ENCODE results near the gene ATP1A3. TPM values are rescaled to one million over a fixed set of nuclear protein-coding genes. Genes with fewer than 3 reads are reported as not detected.

The ATP1A3 gene
- total RNA-seq, 2 donors from 2014 or later = 2.2 to 4.9 TPM

Other genes with a start within 250 kb of the ATP1A3 start
- not detected for gene CEACAM6, start 238.7 kb downstream of the ATP1A3 start, total RNA-seq
- under 1 TPM in 1 of 2 donors, not detected in 1; 0.25 TPM for gene CEACAM3, start 197.6 kb downstream of the ATP1A3 start, total RNA-seq
- gene LYPD4, start 149.5 kb downstream of the ATP1A3 start, total RNA-seq = not detected
- gene DMRTC2, start 149.2 kb downstream of the ATP1A3 start, total RNA-seq = not detected
- gene RPS19, start 134.0 kb downstream of the ATP1A3 start, total RNA-seq = 1,000 to 10,000 TPM; 3,299 to 3,349 TPM
- 10 to 100 TPM in 1 of 2 donors, 1 to 10 TPM in 1; 1.6 to 27.3 TPM for gene CD79A, start 117.0 kb downstream of the ATP1A3 start, total RNA-seq
- gene ARHGEF1, start 111.0 kb downstream of the ATP1A3 start, total RNA-seq = 100 to 1,000 TPM; 929 to 961 TPM
- 1 to 10 TPM; 2.4 to 3.1 TPM for gene ERFL, start 65.8 kb downstream of the ATP1A3 start, total RNA-seq
- 10 to 100 TPM; 90.1 to 98.3 TPM for gene RABAC1, start 34.9 kb downstream of the ATP1A3 start, total RNA-seq
- under 1 TPM; 0.42 to 0.55 TPM for gene GRIK5, start 76.0 kb upstream of the ATP1A3 start, total RNA-seq
- 10 to 100 TPM; 23.1 to 23.6 TPM for gene ZNF574, start 81.9 kb upstream of the ATP1A3 start, total RNA-seq
- gene POU2F2, start 138.2 kb upstream of the ATP1A3 start, total RNA-seq = 10 to 100 TPM; 24.5 to 42.7 TPM
- gene DEDD2, start 223.4 kb upstream of the ATP1A3 start, total RNA-seq = 10 to 100 TPM; 72.1 to 89.9 TPM
- gene ZNF526, start 226.1 kb upstream of the ATP1A3 start, total RNA-seq = 1 to 10 TPM; 6.7 to 7.5 TPM
- 10 to 100 TPM; 27.7 to 28.1 TPM for gene GSK3A, start 248.4 kb upstream of the ATP1A3 start, total RNA-seq